Hepatocyte (in vitro differentiated cells): Measurements from ENCODE around the gene HAUS7.

Experiments
- CTCF ChIP-seq: fragments of 200-600 bp; sonication (generic); IDR thresholded peaks from 2 replicates; pipeline ENCODE4 v1.5.1; 2016; ENCODE audit warnings: antibody characterized with exemption, mild to moderate bottlenecking; ENCODE audit not compliant: poor library complexity
- EZH2phosphoT487 ChIP-seq: fragments of 200-600 bp; sonication (generic); IDR thresholded peaks from one replicate; pipeline ENCODE4 v1.6.1; 2018; ENCODE audit warnings: antibody characterized with exemption, mild to moderate bottlenecking, low read depth, moderate library complexity; ENCODE audit not compliant: unreplicated experiment, severe bottlenecking

- no peak for TF ChIP-seq CTCF
- TF ChIP-seq EZH2phosphoT487: no peak
Observed at GRCh38 chrX:153443476-153444332, 26.7 kb downstream of the HAUS7 start.
